Ovary (tissue), 9 donors: ENCODE measurements around the gene CTIF. TPM values are rescaled to one million over a fixed set of nuclear protein-coding genes. Genes with fewer than 3 reads are reported as not detected.

Source experiments
- DNase-seq, 5 donors: peaks; one replicate each; pipeline ENCODE4 v3.0.0-alpha.2; 2019 to 2020
- H3K27ac ChIP-seq, 2 donors: fragments of 200-600 bp; one replicate each; pipeline versions ENCODE4 v1.5.1 to v1.8.0; 2019 to 2022
- H3K27me3 ChIP-seq: fragments of 200-600 bp; one replicate; pipeline ENCODE4 v1.8.0; 2022
- H3K36me3 ChIP-seq: fragments of 200-600 bp; sonication (generic); one replicate; pipeline ENCODE4 v1.5.1; 2019
- H3K4me1 ChIP-seq: one replicate; pipeline ENCODE4 v1.8.1; 2013; ENCODE audit warnings: mild to moderate bottlenecking, moderate library complexity; ENCODE audit not compliant: insufficient read depth
- H3K4me3 ChIP-seq: fragments of 200-600 bp; sonication (generic); one replicate; pipeline ENCODE4 v1.5.1; 2017
- H3K9me3 ChIP-seq, 2 donors: fragments of 200-600 bp in 1 of 2; sonication (generic) in 1 of 2; one replicate each; pipeline versions ENCODE4 v1.5.1 to v1.8.1; 2013 to 2019; ENCODE audit warnings: mild to moderate bottlenecking in 1 of 2, moderate library complexity in 1 of 2
- CTCF ChIP-seq, 3 donors: fragments of 450-650 bp in 2 of 3; fragments of 200-600 bp in 1 of 3; IDR thresholded peaks; one replicate each; pipeline versions ENCODE4 v1.5.1 to v1.8.0; 2016 to 2022; ENCODE audit warnings: antibody characterized with exemption in 3 of 3, mild to moderate bottlenecking in 1 of 3
- EP300 ChIP-seq: sonication (generic); formaldehyde crosslinking; IDR thresholded peaks from one replicate; pipeline ENCODE4 v1.6.1; 2017; ENCODE audit warnings: antibody characterized with exemption
- POLR2A ChIP-seq: fragments of 450-650 bp; IDR thresholded peaks from one replicate; pipeline ENCODE4 v1.6.1; 2017; ENCODE audit warnings: antibody characterized with exemption, mild to moderate bottlenecking, moderate library complexity
- WGBS, 3 donors: extraction: QIAGEN DNeasy Blood & Tissue Kit in 1 of 3; methylation state at CpG; one replicate each; pipeline versions ENCODE4 v1.1.5 to v1.1.7; 2013 to 2017; 5-methylcytosine and 5-hydroxymethylcytosine counted together
- intact Hi-C, 4 donors: fragments of 100-400 bp; cut with DNase I; formaldehyde crosslinking; loops; one replicate each; pipeline versions ENCODE4 v1.11.0 to v1.15.1; 2022 to 2023
- polyA plus RNA-seq, 2 donors: library from polyadenylated mRNA; stranded (reverse); fragments of 200-250 nt in 1 of 2; fragments of 350-450 nt in 1 of 2; fragmentation: Illumina TruSeq in 1 of 2; extraction: RNeasy Lipid Tissue Mini Kit (QIAGEN cat#74804) in 1 of 2; gene quantifications; one replicate each; pipeline ENCODE4 v1.2.3, GENCODE V29; 2013 to 2014
- total RNA-seq, 7 donors: library from RNA; depleted of rRNA in 2 of 7; stranded (reverse); fragments of >200 nt in 2 of 7; fragmentation: NEBNext Ultra II Directional in 3 of 7; extraction: Animal tissue kit (Norgen Biotek cat#: 25700) in 3 of 7; gene quantifications; one replicate each; pipeline versions ENCODE4 v1.1.0 to v1.2.4, GENCODE V29; 2016 to 2023
- donor health status: DM: no; HTN: no; CAD: no; lungs with moderate emphysema.
- donor health status: DM: no; HTN: no; CAD: no.
- donor health status: Bipolar disorder and iron deficiency.
- donor health status: DM: yes; HTN: yes; CAD: no.
- donor health status: DM: no; HTN: no; CAD: no.
- donor health status: DM: yes; HTN: yes; CAD: no.

The CTIF gene
- total and polyA plus RNA-seq, 9 donors, result 18.5 to 94.1 (median 75.2) TPM

- Histone ChIP-seq H3K4me3 (no peak overlapping the region), H3K36me3 (no peaks in the 10 kb centered on the region), H3K27me3 (no peaks in the 10 kb centered on the region), H3K27ac (no peak overlapping the region), H3K4me1 (peaks cover 39% of the 10 kb centered on the region), H3K9me3 (no peaks in the 10 kb centered on the region)
- 71 to 72% (median 71%) methylated on average over 8 of the region's 8 CpGs for WGBS, 3 donors
- TF ChIP-seq POLR2A (no peak), CTCF (IDR thresholded peaks at IDR 0.05) (no peak), EP300 (no peak)
- no peak for DNase-seq
- intact Hi-C loops, result no loop called here
Measured at GRCh38 chr18:48616484-48617255, 77.8 kb downstream of the CTIF start.

GRCh38 chr18:48617844-48618497, 79.1 kb downstream of the CTIF start:
- 72 to 77% (median 76%) methylated on average over 9 of the region's 9 CpGs for WGBS, 3 donors
- peaks cover 30% of the 10 kb centered on the region for H3K4me1 ChIP-seq
- H3K4me3 ChIP-seq, result no peak overlapping the region
- no peak overlapping the region for H3K27ac ChIP-seq
- no peak for TF ChIP-seq CTCF (IDR thresholded peaks at IDR 0.05)
- TF ChIP-seq EP300, result no peak
- no peak for TF ChIP-seq POLR2A
- DNase-seq, result no peak
- H3K27me3 ChIP-seq, result no peaks in the 10 kb centered on the region
- intact Hi-C loops, result no loop called here
- no peaks in the 10 kb centered on the region for H3K9me3 ChIP-seq
- H3K36me3 ChIP-seq, result no peaks in the 10 kb centered on the region

- Histone ChIP-seq H3K4me3 (no peak overlapping the region), H3K9me3 (no peaks in the 10 kb centered on the region), H3K27ac (no peak overlapping the region), H3K27me3 (no peaks in the 10 kb centered on the region), H3K4me1 (peaks cover 22% of the 10 kb centered on the region), H3K36me3 (no peaks in the 10 kb centered on the region)
- intact Hi-C loops, result no loop called here
- WGBS, 3 donors, result 78 to 92% (median 90%) methylated on average over 3 of the region's 3 CpGs
- no peak for TF ChIP-seq POLR2A
- no peak for TF ChIP-seq CTCF (IDR thresholded peaks at IDR 0.05)
- TF ChIP-seq EP300, result no peak
- no peak for DNase-seq
Measured at GRCh38 chr18:48619016-48619415, 80.2 kb downstream of the CTIF start.

- no peak overlapping the region for H3K4me3 ChIP-seq
- intact Hi-C loops, result no loop called here
- H3K4me1 ChIP-seq, result peaks cover 19% of the 10 kb centered on the region
- H3K27me3 ChIP-seq, result no peaks in the 10 kb centered on the region
- WGBS, 3 donors, result 93 to 98% (median 94%) methylated on average over 16 of the region's 16 CpGs
- no peak for TF ChIP-seq CTCF (IDR thresholded peaks at IDR 0.05)
- no peak for TF ChIP-seq POLR2A
- TF ChIP-seq EP300, result no peak
- no peaks in the 10 kb centered on the region for H3K9me3 ChIP-seq
- DNase-seq, result no peak
- no peaks in the 10 kb centered on the region for H3K36me3 ChIP-seq
- no peak overlapping the region for H3K27ac ChIP-seq
Measured at GRCh38 chr18:48619501-48619900, 80.7 kb downstream of the CTIF start.
